Caco-2 (cell line): ENCODE data around the gene FAM200B. TPM values are rescaled to one million over a fixed set of nuclear protein-coding genes. Genes with fewer than 3 reads are reported as not detected.
"Not testable (repeated sequence)": the region's sequence is repeated elsewhere in the genome, so short reads cannot be mapped to it uniquely, and the experiment has no call there.

Experiments used
- BruUV-seq: library from RNA; stranded (reverse); fragments of 400-500 nt; replicated peaks from 2 replicates; lab custom pipeline; 2021; lab: Mats Ljungman, UMichigan
- CTCF ChIA-PET: fragments of 300-600 bp; sonication (Branson Sonifier 250); formaldehyde crosslinking; loops from one replicate; lab custom pipeline; 2022; ENCODE audit warnings: antibody characterized with exemption; lab: Charles Lee
- POLR2A ChIA-PET: fragments of 300-600 bp; sonication (Branson Sonifier 250); formaldehyde crosslinking; loops from one replicate; lab custom pipeline; 2022; ENCODE audit warnings: antibody characterized with exemption; lab: Charles Lee
- DNase-seq, 2 experiments: peaks; one replicate each; pipeline versions ENCODE4 v3.0.0 to v3.0.0-alpha.2; 2020 to 2022
- H3K27me3 ChIP-seq: replicated peaks from 2 replicates; pipeline ENCODE4 v1.6.0; 2011; ENCODE audit warnings: low read length; ENCODE audit not compliant: control insufficient read depth, insufficient read depth
- H3K36me3 ChIP-seq: 2 replicates; pipeline ENCODE4 v1.5.1; 2011; ENCODE audit warnings: low read length; ENCODE audit not compliant: control insufficient read depth, insufficient read depth
- H3K4me1 ChIP-seq: fragments of 250-450 bp; sonication (Bioruptor Pico); 2 replicates; pipeline ENCODE4 v1.5.1; 2020; ENCODE audit warnings: mild to moderate bottlenecking
- H3K4me3 ChIP-seq: 2 replicates; pipeline ENCODE4 v1.5.1; 2011; ENCODE audit warnings: low read depth, mild to moderate bottlenecking, control low read depth, low read length
- H3K9me3 ChIP-seq: fragments of 250-450 bp; sonication (Bioruptor Pico); 2 replicates; pipeline ENCODE4 v1.5.1; 2020; ENCODE audit warnings: mild to moderate bottlenecking, moderate library complexity
- H3K27ac Mint-ChIP-seq: one replicate; pipeline ENCODE4 v1.8.0; 2022; ENCODE audit warnings: mixed read lengths; ENCODE audit not compliant: unreplicated experiment
- H3K27me3 Mint-ChIP-seq: one replicate; pipeline ENCODE4 v1.8.0; 2022; ENCODE audit warnings: mixed read lengths; ENCODE audit not compliant: insufficient read depth, unreplicated experiment
- H3K36me3 Mint-ChIP-seq: one replicate; pipeline ENCODE4 v1.8.0; 2022; ENCODE audit warnings: mild to moderate bottlenecking, mixed read lengths; ENCODE audit not compliant: insufficient read depth, unreplicated experiment
- H3K4me1 Mint-ChIP-seq: one replicate; pipeline ENCODE4 v1.8.0; 2022; ENCODE audit warnings: low read depth, mixed read lengths; ENCODE audit not compliant: unreplicated experiment
- H3K4me3 Mint-ChIP-seq: one replicate; pipeline ENCODE4 v1.8.0; 2022; ENCODE audit warnings: mild to moderate bottlenecking, moderate library complexity, mixed read lengths; ENCODE audit not compliant: unreplicated experiment
- H3K9me3 Mint-ChIP-seq: one replicate; pipeline ENCODE4 v1.8.0; 2022; ENCODE audit warnings: mixed read lengths; ENCODE audit not compliant: unreplicated experiment
- intact Hi-C: fragments of 100-400 bp; cut with micrococcal nuclease; formaldehyde crosslinking; loops from one replicate; pipeline ENCODE4 v1.10.0; 2022; ENCODE audit not compliant: unreplicated experiment
- total RNA-seq: library from RNA; stranded (reverse); gene quantifications from 2 replicates; pipeline ENCODE4 v1.2.3, GENCODE V29; 2022
- TF ChIP-seq, protein P1 (sequence below), 2 experiments: fragments of 200-600 bp in 1 of 2; IDR thresholded peaks; 1 replicate in 1 of 2; 2 replicates in 1 of 2; pipeline versions ENCODE4 v1.5.1 to v1.8.0; 2011 to 2022; ENCODE audit warnings: antibody characterized with exemption in 1 of 2, control low read depth in 1 of 2, inconsistent platforms in 1 of 2, low read depth in 1 of 2, low read length in 1 of 2, mild to moderate bottlenecking in 1 of 2, moderate library complexity in 1 of 2; ENCODE audit not compliant: insufficient read depth in 1 of 2, severe bottlenecking in 1 of 2, unreplicated experiment in 1 of 2

FAM200B gene
- total RNA-seq, 1 experiment from 2014 or later, result 15.5 TPM

- Mint-ChIP-seq H3K4me1 (no peaks in the 10 kb centered on the region), H3K4me3 (no peak overlapping the region), H3K9me3 (no peaks in the 10 kb centered on the region), H3K36me3 (no peaks in the 10 kb centered on the region), H3K27ac (no peak overlapping the region), H3K27me3 (no peaks in the 10 kb centered on the region)
- H3K36me3 ChIP-seq, result no peaks in the 10 kb centered on the region
- ChIA-PET POLR2A (no interaction called here), CTCF (no interaction called here)
- H3K4me3 ChIP-seq, result no peak overlapping the region
- no peaks in the 10 kb centered on the region for H3K9me3 ChIP-seq
- intact Hi-C loops, result loop anchor here (5.0 kb wide), 1 partner anchor 277 kb away; no protein-coding TSS in a partner anchor
- TF ChIP-seq, protein P1, sequence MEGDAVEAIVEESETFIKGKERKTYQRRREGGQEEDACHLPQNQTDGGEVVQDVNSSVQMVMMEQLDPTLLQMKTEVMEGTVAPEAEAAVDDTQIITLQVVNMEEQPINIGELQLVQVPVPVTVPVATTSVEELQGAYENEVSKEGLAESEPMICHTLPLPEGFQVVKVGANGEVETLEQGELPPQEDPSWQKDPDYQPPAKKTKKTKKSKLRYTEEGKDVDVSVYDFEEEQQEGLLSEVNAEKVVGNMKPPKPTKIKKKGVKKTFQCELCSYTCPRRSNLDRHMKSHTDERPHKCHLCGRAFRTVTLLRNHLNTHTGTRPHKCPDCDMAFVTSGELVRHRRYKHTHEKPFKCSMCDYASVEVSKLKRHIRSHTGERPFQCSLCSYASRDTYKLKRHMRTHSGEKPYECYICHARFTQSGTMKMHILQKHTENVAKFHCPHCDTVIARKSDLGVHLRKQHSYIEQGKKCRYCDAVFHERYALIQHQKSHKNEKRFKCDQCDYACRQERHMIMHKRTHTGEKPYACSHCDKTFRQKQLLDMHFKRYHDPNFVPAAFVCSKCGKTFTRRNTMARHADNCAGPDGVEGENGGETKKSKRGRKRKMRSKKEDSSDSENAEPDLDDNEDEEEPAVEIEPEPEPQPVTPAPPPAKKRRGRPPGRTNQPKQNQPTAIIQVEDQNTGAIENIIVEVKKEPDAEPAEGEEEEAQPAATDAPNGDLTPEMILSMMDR (IDR thresholded peaks at IDR 0.05; ENCODE audit: insufficient read depth in 1 of 2, low read depth in 1 of 2, low read length in 1 of 2, severe bottlenecking in 1 of 2, unreplicated experiment in 1 of 2), result no peak
- H3K27me3 ChIP-seq, result no peaks in the 10 kb centered on the region
- BruUV-seq, result no TSS peak
- no peaks in the 10 kb centered on the region for H3K4me1 ChIP-seq
- DNase-seq, result no peak
Measured at GRCh38 chr4:15725608-15726007, 44.0 kb downstream of the FAM200B start.

DNA sequence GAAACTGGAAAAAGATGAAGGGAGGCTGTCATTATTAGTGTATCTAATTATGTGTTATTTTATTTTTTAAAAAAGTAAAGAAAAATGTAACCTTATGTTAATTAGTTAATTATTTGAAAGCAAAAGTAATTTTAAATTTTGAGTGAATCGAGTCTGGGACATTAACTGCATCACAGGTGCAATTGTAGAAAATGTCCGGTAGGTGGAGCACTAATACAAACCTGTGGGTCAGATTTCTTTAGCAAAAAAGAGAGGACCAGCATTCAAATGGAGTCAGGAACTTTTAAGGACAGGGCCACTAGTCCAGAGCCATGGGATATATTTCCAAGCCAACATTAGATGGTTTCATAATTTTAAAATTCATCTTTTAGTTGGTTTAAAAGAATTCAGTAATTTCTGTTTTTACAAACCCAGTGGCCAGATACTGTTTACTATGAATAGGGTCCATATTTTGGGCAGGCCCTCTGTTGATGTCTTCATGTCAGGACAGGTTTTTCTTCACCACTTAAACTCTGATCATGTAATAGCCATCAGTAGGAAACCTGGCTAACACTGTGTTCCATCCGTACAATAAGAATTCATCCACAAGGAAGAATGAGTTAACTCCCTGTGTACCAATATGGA is 48.4 kb downstream of the FAM200B start:
- Mint-ChIP-seq H3K27ac (no peak overlapping the region), H3K27me3 (peaks cover 3% of the 10 kb centered on the region), H3K9me3 (no peaks in the 10 kb centered on the region), H3K4me1 (no peaks in the 10 kb centered on the region), H3K4me3 (no peak overlapping the region), H3K36me3 (no peaks in the 10 kb centered on the region)
- peak in 1 of 2 experiments; percentile 38 for DNase-seq
- Histone ChIP-seq H3K4me3 (no peak overlapping the region), H3K27me3 (no peaks in the 10 kb centered on the region), H3K36me3 (no peaks in the 10 kb centered on the region), H3K4me1 (no peaks in the 10 kb centered on the region), H3K9me3 (no peaks in the 10 kb centered on the region)
- TF ChIP-seq, protein P1 (IDR thresholded peaks at IDR 0.05; ENCODE audit: insufficient read depth in 1 of 2, low read depth in 1 of 2, low read length in 1 of 2, severe bottlenecking in 1 of 2, unreplicated experiment in 1 of 2), result peak; percentile 66 to 67
- CTCF ChIA-PET, result no interaction called here
- no TSS peak for BruUV-seq
- POLR2A ChIA-PET, result no interaction called here
- intact Hi-C loops, result loop anchor here (2.0 to 5.0 kb wide), 3 partner anchors 27 to 272 kb away; no protein-coding TSS in a partner anchor

DNA sequence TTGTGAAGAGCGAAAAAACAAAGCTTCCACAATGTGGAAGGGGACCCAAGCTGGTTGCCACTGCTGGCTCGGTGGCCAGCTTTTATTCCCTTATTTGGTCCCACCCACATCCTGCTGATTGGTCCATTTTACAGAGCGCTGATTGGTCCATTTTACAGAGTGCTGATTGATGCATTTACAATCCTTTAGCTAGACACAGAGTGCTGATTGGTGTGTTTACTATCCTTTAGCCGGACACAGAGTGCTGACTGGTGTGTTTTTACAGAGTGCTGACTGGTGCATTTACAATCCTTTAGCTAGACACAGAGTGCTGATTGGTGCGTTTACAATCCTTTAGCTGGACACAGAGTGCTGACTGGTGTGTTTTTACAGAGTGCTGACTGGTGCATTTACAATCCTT is 51.4 kb downstream of the FAM200B start:
- H3K4me1 ChIP-seq, H3K27me3 ChIP-seq, H3K36me3 ChIP-seq, H3K36me3 Mint-ChIP-seq, H3K4me1 Mint-ChIP-seq, POLR2A ChIA-PET, intact Hi-C loops, H3K4me3 Mint-ChIP-seq, H3K27me3 Mint-ChIP-seq, H3K27ac Mint-ChIP-seq, H3K4me3 ChIP-seq, H3K9me3 Mint-ChIP-seq, H3K9me3 ChIP-seq, CTCF ChIA-PET, BruUV-seq, DNase-seq: not testable (repeated sequence)
